SK-N-SH (cell line): Measurements from ENCODE around the gene SARDH.

Experiments
- EP300 ChIP-seq, 2 experiments: IDR thresholded peaks; 2 replicates each; pipeline versions ENCODE4 v1.4.0 to v1.6.1; 2012; ENCODE audit warnings: borderline replicate concordance in 1 of 2, low read depth in 1 of 2, low read length in 1 of 2
- FOXJ3 ChIP-seq: sonication (generic); formaldehyde crosslinking; IDR thresholded peaks from 2 replicates; pipeline ENCODE4 v1.5.1; 2020; ENCODE audit warnings: mild to moderate bottlenecking, missing genetic modification reagents
- FOXM1 ChIP-seq: IDR thresholded peaks from 2 replicates; pipeline ENCODE4 v1.4.0; 2012; ENCODE audit warnings: low read depth, mild to moderate bottlenecking
- JUND ChIP-seq: IDR thresholded peaks from 2 replicates; pipeline ENCODE4 v1.4.0; 2012
- NFIC ChIP-seq: IDR thresholded peaks from 2 replicates; pipeline ENCODE4 v1.4.0; 2012; ENCODE audit warnings: borderline replicate concordance
- RCOR1 ChIP-seq: fragments of 150-350 bp; IDR thresholded peaks from 2 replicates; pipeline ENCODE4 v1.6.1; 2017; ENCODE audit warnings: antibody characterized with exemption, low read length
- REST ChIP-seq: IDR thresholded peaks from 2 replicates; pipeline ENCODE4 v1.6.1; 2012; ENCODE audit warnings: mild to moderate bottlenecking, low read depth, low read length, moderate library complexity
- SIN3A ChIP-seq: IDR thresholded peaks from 2 replicates; pipeline ENCODE4 v1.6.1; 2012; ENCODE audit warnings: low read depth, mild to moderate bottlenecking, low read length, moderate library complexity, borderline replicate concordance
- SMC3 ChIP-seq: IDR thresholded peaks from 2 replicates; pipeline ENCODE4 v1.6.1; 2012; ENCODE audit warnings: low read depth, low read length, improper control_type of control experiment
- TCF12 ChIP-seq: IDR thresholded peaks from 2 replicates; pipeline ENCODE4 v1.4.0; 2012
- YY1 ChIP-seq: IDR thresholded peaks from 2 replicates; pipeline ENCODE4 v1.4.0; 2012; ENCODE audit warnings: low read depth, mild to moderate bottlenecking
- TF ChIP-seq, protein P1 (sequence below): IDR thresholded peaks from 2 replicates; pipeline ENCODE4 v1.4.0; 2012; ENCODE audit warnings: low read depth
- TF ChIP-seq, protein P2 (sequence below): IDR thresholded peaks from 2 replicates; pipeline ENCODE4 v1.4.0; 2012; ENCODE audit warnings: low read depth, borderline replicate concordance
- TF ChIP-seq, protein P3 (sequence below): fragments of 200-600 bp; sonication (generic); IDR thresholded peaks from 2 replicates; pipeline ENCODE4 v1.6.1; 2017; ENCODE audit warnings: antibody characterized with exemption, mild to moderate bottlenecking, moderate library complexity

DNA sequence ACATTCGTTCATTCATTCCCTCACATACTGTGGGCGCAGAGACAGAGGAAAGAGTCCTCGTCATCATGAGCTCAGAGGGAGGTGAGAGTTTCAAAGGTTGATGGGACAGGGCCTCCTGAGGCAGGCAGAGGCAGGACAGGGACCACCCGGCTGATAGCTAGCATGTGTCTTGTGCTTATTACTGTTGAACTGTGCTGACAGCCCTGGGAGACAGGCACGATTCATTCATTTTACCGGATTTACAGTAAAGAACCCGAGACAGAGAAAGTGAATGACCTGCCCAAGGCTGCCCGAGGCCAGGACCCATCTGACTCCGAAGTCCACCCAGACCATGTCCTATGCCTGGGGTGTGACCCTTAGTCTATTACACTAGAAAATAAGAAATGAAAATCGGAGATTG lies 124.1 kb downstream of the SARDH start:
- no peak for TF ChIP-seq EP300 (IDR thresholded peaks at IDR 0.05; ENCODE audit: borderline replicate concordance in 1 of 2, low read depth in 1 of 2, low read length in 1 of 2)
- TF ChIP-seq, protein P1, sequence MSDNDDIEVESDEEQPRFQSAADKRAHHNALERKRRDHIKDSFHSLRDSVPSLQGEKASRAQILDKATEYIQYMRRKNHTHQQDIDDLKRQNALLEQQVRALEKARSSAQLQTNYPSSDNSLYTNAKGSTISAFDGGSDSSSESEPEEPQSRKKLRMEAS = no peak
- TF ChIP-seq, protein P2, sequence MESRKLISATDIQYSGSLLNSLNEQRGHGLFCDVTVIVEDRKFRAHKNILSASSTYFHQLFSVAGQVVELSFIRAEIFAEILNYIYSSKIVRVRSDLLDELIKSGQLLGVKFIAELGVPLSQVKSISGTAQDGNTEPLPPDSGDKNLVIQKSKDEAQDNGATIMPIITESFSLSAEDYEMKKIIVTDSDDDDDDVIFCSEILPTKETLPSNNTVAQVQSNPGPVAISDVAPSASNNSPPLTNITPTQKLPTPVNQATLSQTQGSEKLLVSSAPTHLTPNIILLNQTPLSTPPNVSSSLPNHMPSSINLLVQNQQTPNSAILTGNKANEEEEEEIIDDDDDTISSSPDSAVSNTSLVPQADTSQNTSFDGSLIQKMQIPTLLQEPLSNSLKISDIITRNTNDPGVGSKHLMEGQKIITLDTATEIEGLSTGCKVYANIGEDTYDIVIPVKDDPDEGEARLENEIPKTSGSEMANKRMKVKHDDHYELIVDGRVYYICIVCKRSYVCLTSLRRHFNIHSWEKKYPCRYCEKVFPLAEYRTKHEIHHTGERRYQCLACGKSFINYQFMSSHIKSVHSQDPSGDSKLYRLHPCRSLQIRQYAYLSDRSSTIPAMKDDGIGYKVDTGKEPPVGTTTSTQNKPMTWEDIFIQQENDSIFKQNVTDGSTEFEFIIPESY = no peak
- TF ChIP-seq, protein P3, sequence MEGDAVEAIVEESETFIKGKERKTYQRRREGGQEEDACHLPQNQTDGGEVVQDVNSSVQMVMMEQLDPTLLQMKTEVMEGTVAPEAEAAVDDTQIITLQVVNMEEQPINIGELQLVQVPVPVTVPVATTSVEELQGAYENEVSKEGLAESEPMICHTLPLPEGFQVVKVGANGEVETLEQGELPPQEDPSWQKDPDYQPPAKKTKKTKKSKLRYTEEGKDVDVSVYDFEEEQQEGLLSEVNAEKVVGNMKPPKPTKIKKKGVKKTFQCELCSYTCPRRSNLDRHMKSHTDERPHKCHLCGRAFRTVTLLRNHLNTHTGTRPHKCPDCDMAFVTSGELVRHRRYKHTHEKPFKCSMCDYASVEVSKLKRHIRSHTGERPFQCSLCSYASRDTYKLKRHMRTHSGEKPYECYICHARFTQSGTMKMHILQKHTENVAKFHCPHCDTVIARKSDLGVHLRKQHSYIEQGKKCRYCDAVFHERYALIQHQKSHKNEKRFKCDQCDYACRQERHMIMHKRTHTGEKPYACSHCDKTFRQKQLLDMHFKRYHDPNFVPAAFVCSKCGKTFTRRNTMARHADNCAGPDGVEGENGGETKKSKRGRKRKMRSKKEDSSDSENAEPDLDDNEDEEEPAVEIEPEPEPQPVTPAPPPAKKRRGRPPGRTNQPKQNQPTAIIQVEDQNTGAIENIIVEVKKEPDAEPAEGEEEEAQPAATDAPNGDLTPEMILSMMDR = no peak
- TF ChIP-seq YY1 = no peak
- no peak for TF ChIP-seq REST
- TF ChIP-seq RCOR1 = no peak
- TF ChIP-seq SMC3 = no peak
- TF ChIP-seq FOXJ3 = no peak
- TF ChIP-seq SIN3A = no peak
- no peak for TF ChIP-seq NFIC
- TF ChIP-seq JUND = no peak
- TF ChIP-seq FOXM1 = no peak
- no peak for TF ChIP-seq TCF12
